ENCODE results near the gene SLC17A1. TPM values are rescaled to one million over a fixed set of nuclear protein-coding genes. Genes with fewer than 3 reads are reported as not detected.

The SLC17A1 gene
- total and polyA plus RNA-seq, 2 of the 4 experiments (the other 2 are of a cell fraction): not detected

Other genes starting within 250 kb of the SLC17A1 start
- not detected in 2 replicates for gene SCGN, start 179.8 kb downstream of the SLC17A1 start, total RNA-seq (2012; rRNA removed)
- gene SCGN, start 179.8 kb downstream of the SLC17A1 start, polyA plus RNA-seq (2012; rRNA removed): not detected in 2 replicates
- not detected in 2 replicates for gene SLC17A4, start 77.3 kb downstream of the SLC17A1 start, total RNA-seq (2012; rRNA removed)
- not detected in 2 replicates for gene SLC17A4, start 77.3 kb downstream of the SLC17A1 start, polyA plus RNA-seq (2012; rRNA removed)
- not detected in 2 replicates for gene SLC17A3, start 42.2 kb upstream of the SLC17A1 start, total RNA-seq (2012; rRNA removed)
- gene SLC17A3, start 42.2 kb upstream of the SLC17A1 start, polyA plus RNA-seq (2012; rRNA removed): not detected in 2 replicates
- not detected in 2 replicates for gene SLC17A2, start 98.6 kb upstream of the SLC17A1 start, total RNA-seq (2012; rRNA removed)
- not detected in 2 replicates for gene SLC17A2, start 98.6 kb upstream of the SLC17A1 start, polyA plus RNA-seq (2012; rRNA removed)
- gene TRIM38, start 130.8 kb upstream of the SLC17A1 start, total RNA-seq (2012; rRNA removed): 6.3 and 6.7 TPM in 2 replicates
- 3.3 and 4.1 TPM in 2 replicates for gene TRIM38, start 130.8 kb upstream of the SLC17A1 start, polyA plus RNA-seq (2012; rRNA removed)